Upper lobe of left lung (tissue), 6 donors: ENCODE results near the gene HTRA3. TPM values are rescaled to one million over a fixed set of nuclear protein-coding genes. Genes with fewer than 3 reads are reported as not detected.

Experiments
- ATAC-seq, 2 donors: fragments of 200-7000 bp; cut with Tn5 transposase; one replicate each; pipeline ENCODE4 v1.9.1; 2022; ENCODE audit warnings: mild to moderate bottlenecking in 2 of 2, moderate library complexity in 2 of 2; ENCODE audit not compliant: low FRiP score in 2 of 2
- DNase-seq, 2 donors: peaks; one replicate each; pipeline ENCODE4 v3.0.0-alpha.2; 2019 to 2020
- H3K27ac ChIP-seq, 4 donors: fragments of 200-600 bp; sonication (generic); one replicate each; pipeline ENCODE4 v1.5.1; 2016 to 2019
- H3K27me3 ChIP-seq, 4 donors: fragments of 200-600 bp; sonication (generic); one replicate each; pipeline ENCODE4 v1.5.1; 2017 to 2019
- H3K36me3 ChIP-seq, 4 donors: fragments of 200-600 bp; sonication (generic); one replicate each; pipeline ENCODE4 v1.5.1; 2016 to 2019
- H3K4me1 ChIP-seq, 4 donors: fragments of 200-600 bp; sonication (generic); one replicate each; pipeline ENCODE4 v1.5.1; 2018 to 2019
- H3K4me3 ChIP-seq, 4 donors: fragments of 200-600 bp; sonication (generic); one replicate each; pipeline ENCODE4 v1.5.1; 2017 to 2019; ENCODE audit warnings: mild to moderate bottlenecking in 2 of 4, moderate library complexity in 1 of 4
- H3K9me3 ChIP-seq, 4 donors: fragments of 200-600 bp; sonication (generic); one replicate each; pipeline ENCODE4 v1.5.1; 2018 to 2019
- CTCF ChIP-seq, 6 experiments: fragments of 450-650 bp in 4 of 6; fragments of 200-600 bp in 2 of 6; sonication (generic) in 2 of 6; IDR thresholded peaks; one replicate each; pipeline ENCODE4 v1.5.1; 2016 to 2019; ENCODE audit warnings: antibody characterized with exemption in 6 of 6
- EP300 ChIP-seq, 4 donors: sonication (generic); formaldehyde crosslinking; IDR thresholded peaks; one replicate each; pipeline ENCODE4 v1.5.1; 2017; ENCODE audit warnings: antibody characterized with exemption in 4 of 4, control low read depth in 2 of 4
- POLR2A ChIP-seq, 4 donors: fragments of 450-650 bp; IDR thresholded peaks; one replicate each; pipeline ENCODE4 v1.5.1; 2016 to 2017; ENCODE audit warnings: antibody characterized with exemption in 4 of 4, mild to moderate bottlenecking in 2 of 4
- POLR2AphosphoS5 ChIP-seq, 2 donors: sonication (generic); formaldehyde crosslinking; IDR thresholded peaks; one replicate each; pipeline ENCODE4 v1.5.1; 2017; ENCODE audit warnings: antibody characterized with exemption in 2 of 2
- WGBS, 2 donors: methylation state at CpG; one replicate each; pipeline ENCODE4 v1.1.5; 2017 to 2018; 5-methylcytosine and 5-hydroxymethylcytosine counted together
- total RNA-seq, 6 donors: library from RNA; depleted of rRNA in 4 of 6; stranded (reverse); fragments of >200 nt in 4 of 6; gene quantifications; one replicate each; pipeline versions ENCODE4 v1.1.0 to v1.2.1, GENCODE V29; 2016 to 2021
- donor health status: DM: no; HTN: no; CAD: no; lungs with moderate emphysema.
- donor health status: DM: no; HTN: yes; CAD: no; lungs with severe emphysema.

HTRA3 gene
- total RNA-seq, 6 donors from 2014 or later, result 5.2 to 51.1 (median 19.7) TPM

GRCh38 chr4:8270418-8270771, 841 bp downstream of the HTRA3 start:
- TF ChIP-seq CTCF (IDR thresholded peaks at IDR 0.05), result no peak
- no peak for TF ChIP-seq POLR2AphosphoS5 (IDR thresholded peaks at IDR 0.05)
- no peak for TF ChIP-seq EP300 (IDR thresholded peaks at IDR 0.05)
- no peak for TF ChIP-seq POLR2A (IDR thresholded peaks at IDR 0.05)
- Histone ChIP-seq H3K27ac (peak overlapping the region in 2 of 4 donors; percentile 6 to 51), H3K36me3 (no peaks in the 10 kb centered on the region), H3K9me3 (no peaks in the 10 kb centered on the region), H3K4me3 (peak overlapping the region; percentile 20 to 53 (median 49)), H3K4me1 (peaks cover 33 to 49% (median 39%) of the 10 kb centered on the region in 4 donors), H3K27me3 (peaks cover 0 to 7% (median 0%) of the 10 kb centered on the region in 4 donors)
- WGBS, 2 donors, result 50 to 78% methylated on average over 6 to 11 of the region's 11 CpGs
- DNase-seq, result no peak
- no peak for ATAC-seq

GRCh38 chr4:8270912-8271815, 1.6 kb downstream of the HTRA3 start:
- Histone ChIP-seq H3K9me3 (no peaks in the 10 kb centered on the region), H3K4me3 (peak overlapping the region in 3 of 4 donors; percentile 46 to 53 (median 52)), H3K27me3 (peaks cover 0 to 7% (median 0%) of the 10 kb centered on the region in 4 donors), H3K4me1 (peaks cover 34 to 52% (median 43%) of the 10 kb centered on the region in 4 donors), H3K36me3 (no peaks in the 10 kb centered on the region), H3K27ac (no peak overlapping the region)
- TF ChIP-seq POLR2AphosphoS5 (IDR thresholded peaks at IDR 0.05) (no peak), EP300 (IDR thresholded peaks at IDR 0.05) (no peak), POLR2A (IDR thresholded peaks at IDR 0.05) (no peak), CTCF (IDR thresholded peaks at IDR 0.05) (no peak)
- ATAC-seq, result no peak
- DNase-seq, result no peak
- 82 to 89% methylated on average over 26 to 27 of the region's 27 CpGs for WGBS, 2 donors

- Histone ChIP-seq H3K27ac (no peak overlapping the region), H3K4me1 (peaks cover 39 to 57% (median 47%) of the 10 kb centered on the region in 4 donors), H3K36me3 (no peaks in the 10 kb centered on the region), H3K4me3 (peak overlapping the region in 1 of 4 donors; percentile 52), H3K27me3 (peaks cover 0 to 7% (median 0%) of the 10 kb centered on the region in 4 donors), H3K9me3 (no peaks in the 10 kb centered on the region)
- ATAC-seq (no peak), DNase-seq (no peak)
- TF ChIP-seq POLR2A (IDR thresholded peaks at IDR 0.05), result no peak
- no peak for TF ChIP-seq CTCF (IDR thresholded peaks at IDR 0.05)
- TF ChIP-seq EP300 (IDR thresholded peaks at IDR 0.05), result no peak
- no peak for TF ChIP-seq POLR2AphosphoS5 (IDR thresholded peaks at IDR 0.05)
- WGBS, 2 donors, result 91 to 95% methylated on average over 4 to 9 of the region's 10 CpGs
These were observed 2.3 kb downstream of the HTRA3 start for GRCh38 chr4:8271821-8272220.

- no peaks in the 10 kb centered on the region for H3K9me3 ChIP-seq
- peak in 1 of 2 donors; percentile 69 for DNase-seq
- no peaks in the 10 kb centered on the region for H3K36me3 ChIP-seq
- H3K4me3 ChIP-seq, result peak overlapping the region in 2 of 4 donors; percentile 2 to 52
- peak overlapping the region; percentile 35 to 79 (median 49) for H3K27ac ChIP-seq
- H3K4me1 ChIP-seq, result peaks cover 35 to 54% (median 42%) of the 10 kb centered on the region in 4 donors
- 62 to 67% methylated on average over 7 to 27 of the region's 30 CpGs for WGBS, 2 donors
- TF ChIP-seq POLR2A (IDR thresholded peaks at IDR 0.05), result no peak
- TF ChIP-seq EP300 (IDR thresholded peaks at IDR 0.05), result no peak
- TF ChIP-seq CTCF (IDR thresholded peaks at IDR 0.05), result no peak
- peak in 1 of 2 donors; percentile 33 for TF ChIP-seq POLR2AphosphoS5 (IDR thresholded peaks at IDR 0.05)
- ATAC-seq, result peak in 1 of 2 donors; percentile 1
- H3K27me3 ChIP-seq, result peaks cover 0 to 7% (median 0%) of the 10 kb centered on the region in 4 donors
These were observed 3.2 kb downstream of the HTRA3 start for GRCh38 chr4:8272472-8273428.
